Muscle layer of colon (tissue), 2 donors: ENCODE results near the gene C9orf153.
"Not testable (repeated sequence)": the region's sequence is repeated elsewhere in the genome, so short reads cannot be mapped to it uniquely, and the experiment has no call there.

ENCODE experiments used
- H3K27ac ChIP-seq: one replicate; pipeline ENCODE4 v1.7.0; 2013; ENCODE audit warnings: low read depth, mild to moderate bottlenecking, low read length, moderate library complexity
- H3K27me3 ChIP-seq, 2 donors: one replicate each; pipeline ENCODE4 v1.7.0; 2013; ENCODE audit warnings: low read length in 2 of 2, mild to moderate bottlenecking in 2 of 2; ENCODE audit not compliant: insufficient read depth in 2 of 2, control insufficient read depth in 1 of 2
- H3K36me3 ChIP-seq: one replicate; pipeline ENCODE4 v1.7.0; 2013; ENCODE audit warnings: mild to moderate bottlenecking, low read length; ENCODE audit not compliant: insufficient read depth
- H3K4me1 ChIP-seq: one replicate; pipeline ENCODE4 v1.7.0; 2013; ENCODE audit warnings: mild to moderate bottlenecking, low read length; ENCODE audit not compliant: insufficient read depth
- H3K4me3 ChIP-seq, 2 donors: one replicate each; pipeline ENCODE4 v1.7.0; 2013; ENCODE audit warnings: low read length in 2 of 2, low read depth in 1 of 2, mild to moderate bottlenecking in 1 of 2, moderate library complexity in 1 of 2
- H3K9ac ChIP-seq: one replicate; pipeline ENCODE4 v1.7.0; 2013; ENCODE audit warnings: low read length
- H3K9me3 ChIP-seq: one replicate; pipeline ENCODE4 v1.7.0; 2013; ENCODE audit warnings: mild to moderate bottlenecking, low read length
- donor health status: abdominal sarcoma.
- donor health status: Adenocarcinoma of cecum.

Gene C9orf153

GRCh38 chr9:86259557-86259956 lies at the start of gene C9orf153:
C9orf153 (minus strand) TSS chr9:86259657; CDS start chr9:86229603, 30,054 bp downstream.
- Histone ChIP-seq H3K27me3 (no peaks in the 10 kb centered on the region), H3K4me3 (no peak within 1 kb of the TSS), H3K4me1 (no peaks in the 10 kb centered on the region), H3K9me3 (no peaks in the 10 kb centered on the region), H3K9ac (no peak within 1 kb of the TSS), H3K36me3 (peaks cover 19% of the 10 kb centered on the region), H3K27ac (no peak within 1 kb of the TSS)

GRCh38 chr9:86308687-86309086 lies 49.2 kb upstream of the C9orf153 start:
- no peak overlapping the region for H3K4me3 ChIP-seq
- H3K36me3 ChIP-seq = peaks cover 47% of the 10 kb centered on the region

DNA sequence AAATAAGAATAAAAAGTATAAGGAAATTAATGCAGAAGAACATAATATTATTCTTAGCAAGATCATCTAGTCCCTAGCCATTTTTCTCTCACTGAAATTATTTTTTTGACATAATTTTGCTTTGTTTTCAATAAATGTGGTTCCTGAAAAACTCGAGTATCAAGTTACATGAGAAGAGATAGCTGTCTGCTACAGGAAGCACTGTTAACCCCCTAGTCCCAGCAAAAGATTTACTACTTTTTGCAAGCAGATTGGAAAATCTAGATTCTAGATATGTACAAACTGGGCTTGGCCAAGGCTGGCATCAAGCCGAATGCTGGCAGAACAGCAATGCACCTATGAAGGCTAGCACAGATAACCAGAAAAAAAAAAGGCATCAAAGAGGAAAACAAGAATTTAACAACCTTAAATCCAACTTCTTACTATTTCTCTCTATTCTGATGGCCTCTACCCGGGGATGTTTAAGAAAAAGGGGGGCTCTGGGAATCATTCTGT lies 44.8 kb upstream of the C9orf153 start:
- no peaks in the 10 kb centered on the region for H3K4me1 ChIP-seq
- no peak overlapping the region for H3K4me3 ChIP-seq
- no peak overlapping the region for H3K27ac ChIP-seq
- no peaks in the 10 kb centered on the region for H3K27me3 ChIP-seq
- no peak overlapping the region for H3K9ac ChIP-seq
- no peaks in the 10 kb centered on the region for H3K9me3 ChIP-seq
- H3K36me3 ChIP-seq = peaks cover 53% of the 10 kb centered on the region

More at GRCh38 chr9:86308687-86309086, 49.2 kb upstream of the C9orf153 start:
- Histone ChIP-seq H3K27me3 (no peaks in the 10 kb centered on the region), H3K9ac (no peak overlapping the region), H3K9me3 (no peaks in the 10 kb centered on the region), H3K27ac (no peak overlapping the region), H3K4me1 (no peaks in the 10 kb centered on the region)

GRCh38 chr9:86303316-86303975 lies 44.0 kb upstream of the C9orf153 start:
- no peak overlapping the region for H3K9ac ChIP-seq
- H3K4me1 ChIP-seq = no peaks in the 10 kb centered on the region
- H3K9me3 ChIP-seq = no peaks in the 10 kb centered on the region
- peaks cover 59% of the 10 kb centered on the region for H3K36me3 ChIP-seq
- no peaks in the 10 kb centered on the region for H3K27me3 ChIP-seq
- no peak overlapping the region for H3K4me3 ChIP-seq
- H3K27ac ChIP-seq = no peak overlapping the region

- Histone ChIP-seq H3K9me3 (no peaks in the 10 kb centered on the region), H3K27me3 (no peaks in the 10 kb centered on the region), H3K4me1 (no peaks in the 10 kb centered on the region), H3K4me3 (no peak overlapping the region), H3K27ac (no peak overlapping the region), H3K36me3 (peaks cover 64% of the 10 kb centered on the region), H3K9ac (no peak overlapping the region)
These were observed 42.2 kb upstream of the C9orf153 start for GRCh38 chr9:86301686-86302085.

- Histone ChIP-seq H3K9ac (no peak overlapping the region), H3K27ac (no peak overlapping the region), H3K4me1 (no peaks in the 10 kb centered on the region), H3K4me3 (no peak overlapping the region), H3K36me3 (peaks cover 57% of the 10 kb centered on the region), H3K27me3 (no peaks in the 10 kb centered on the region), H3K9me3 (no peaks in the 10 kb centered on the region)
These were observed 41.2 kb upstream of the C9orf153 start for GRCh38 chr9:86300701-86301100.

DNA sequence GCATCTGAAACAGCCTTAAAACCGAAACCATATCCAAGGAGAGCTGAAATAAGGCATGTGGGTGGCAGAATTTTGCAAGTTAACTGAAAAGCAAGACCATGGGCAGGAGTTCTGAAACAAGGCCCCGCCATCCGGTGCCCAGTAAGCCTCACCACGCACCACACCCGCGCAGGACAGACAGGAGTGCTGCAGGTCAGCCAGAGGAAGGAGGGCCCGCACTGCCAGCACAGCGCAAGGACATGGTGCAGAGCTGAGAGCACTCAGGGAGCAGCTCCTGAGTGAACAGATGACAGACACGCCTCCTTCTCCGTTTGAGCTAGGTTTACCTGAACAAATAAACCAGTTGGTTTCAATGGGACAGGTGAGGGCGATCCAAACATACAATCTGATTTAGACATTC lies 39.4 kb upstream of the C9orf153 start:
- no peaks in the 10 kb centered on the region for H3K27me3 ChIP-seq
- H3K4me3 ChIP-seq = no peak overlapping the region
- no peaks in the 10 kb centered on the region for H3K9me3 ChIP-seq
- H3K9ac ChIP-seq = no peak overlapping the region
- no peak overlapping the region for H3K27ac ChIP-seq
- no peaks in the 10 kb centered on the region for H3K4me1 ChIP-seq
- peaks cover 49% of the 10 kb centered on the region for H3K36me3 ChIP-seq

GRCh38 chr9:86290341-86290740 lies 30.9 kb upstream of the C9orf153 start:
- H3K27ac ChIP-seq, H3K4me1 ChIP-seq, H3K36me3 ChIP-seq, H3K27me3 ChIP-seq, H3K9me3 ChIP-seq, H3K9ac ChIP-seq, H3K4me3 ChIP-seq: not testable (repeated sequence)

GRCh38 chr9:86288499-86289198 lies 29.2 kb upstream of the C9orf153 start:
- no peaks in the 10 kb centered on the region for H3K4me1 ChIP-seq
- H3K9me3 ChIP-seq = no peaks in the 10 kb centered on the region
- H3K9ac ChIP-seq = no peak overlapping the region
- H3K4me3 ChIP-seq = no peak overlapping the region
- H3K27me3 ChIP-seq = no peaks in the 10 kb centered on the region
- no peak overlapping the region for H3K27ac ChIP-seq
- no peaks in the 10 kb centered on the region for H3K36me3 ChIP-seq

- H3K4me1 ChIP-seq = peaks cover 4% of the 10 kb centered on the region
- H3K9ac ChIP-seq = no peak overlapping the region
- H3K9me3 ChIP-seq = no peaks in the 10 kb centered on the region
- no peaks in the 10 kb centered on the region for H3K36me3 ChIP-seq
- no peaks in the 10 kb centered on the region for H3K27me3 ChIP-seq
- no peak overlapping the region for H3K27ac ChIP-seq
- H3K4me3 ChIP-seq = no peak overlapping the region
These were observed 27.6 kb upstream of the C9orf153 start for GRCh38 chr9:86287013-86287412.

- no peaks in the 10 kb centered on the region for H3K27me3 ChIP-seq
These were observed 26.8 kb upstream of the C9orf153 start for GRCh38 chr9:86286278-86286677.

DNA sequence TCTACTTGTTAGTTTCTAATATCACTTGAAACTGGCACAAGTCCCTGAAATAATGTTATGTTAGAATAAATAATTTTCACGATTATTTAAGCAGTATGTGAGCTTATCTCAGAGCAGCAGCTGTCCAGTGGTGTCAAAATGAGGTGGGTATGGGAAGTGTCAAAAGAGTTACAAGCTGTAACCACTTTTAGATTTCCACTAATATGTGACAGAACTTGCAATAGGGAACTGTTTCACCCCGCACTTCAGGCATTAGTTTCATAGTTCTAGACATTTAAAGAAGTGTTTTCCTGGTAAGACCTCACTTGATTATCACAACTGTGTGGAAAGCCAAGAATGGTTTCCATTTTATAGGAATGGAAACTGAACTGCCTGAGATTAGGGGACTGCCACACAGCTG lies 25.8 kb upstream of the C9orf153 start:
- Histone ChIP-seq H3K9me3 (no peaks in the 10 kb centered on the region), H3K27ac (no peak overlapping the region), H3K27me3 (no peaks in the 10 kb centered on the region), H3K4me3 (no peak overlapping the region), H3K4me1 (peaks cover 18% of the 10 kb centered on the region), H3K9ac (no peak overlapping the region), H3K36me3 (no peaks in the 10 kb centered on the region)

More at GRCh38 chr9:86286278-86286677, 26.8 kb upstream of the C9orf153 start:
- Histone ChIP-seq H3K9me3 (no peaks in the 10 kb centered on the region), H3K9ac (no peak overlapping the region), H3K27ac (no peak overlapping the region), H3K4me1 (peaks cover 8% of the 10 kb centered on the region), H3K4me3 (no peak overlapping the region), H3K36me3 (no peaks in the 10 kb centered on the region)
